NCI-H128 (cell line): Measurements from ENCODE around the gene LSP1.

Experiments used
- DNase-seq: peaks from one replicate; lab custom pipeline; 2025; ENCODE audit not compliant: unreplicated experiment; lab: John Stamatoyannopoulos, UW

Gene LSP1

DNA sequence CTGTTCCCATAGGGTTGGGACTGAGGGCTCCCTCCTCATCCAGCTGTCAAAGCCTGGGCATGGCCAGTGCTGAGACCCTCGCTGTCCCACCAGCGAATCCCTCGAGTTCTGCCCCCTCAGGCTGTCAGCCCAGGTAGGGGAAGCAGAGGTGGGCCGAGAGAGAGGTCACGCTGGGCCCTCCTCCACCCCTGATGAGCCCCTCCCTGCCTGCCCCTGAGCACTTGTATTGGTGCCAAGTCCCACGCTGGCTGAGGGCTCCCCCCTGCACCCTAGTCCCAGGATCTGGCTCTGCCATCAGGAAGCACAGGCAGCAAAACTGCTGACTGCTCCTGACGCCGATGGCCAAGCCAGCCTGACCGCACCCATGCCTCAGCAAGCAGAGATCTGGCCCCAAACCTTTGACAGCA, 35.5 kb downstream of the LSP1 start:
- DNase-seq = no peak

GRCh38 chr11:1888811-1889210, 35.9 kb downstream of the LSP1 start:
- no peak for DNase-seq

DNA sequence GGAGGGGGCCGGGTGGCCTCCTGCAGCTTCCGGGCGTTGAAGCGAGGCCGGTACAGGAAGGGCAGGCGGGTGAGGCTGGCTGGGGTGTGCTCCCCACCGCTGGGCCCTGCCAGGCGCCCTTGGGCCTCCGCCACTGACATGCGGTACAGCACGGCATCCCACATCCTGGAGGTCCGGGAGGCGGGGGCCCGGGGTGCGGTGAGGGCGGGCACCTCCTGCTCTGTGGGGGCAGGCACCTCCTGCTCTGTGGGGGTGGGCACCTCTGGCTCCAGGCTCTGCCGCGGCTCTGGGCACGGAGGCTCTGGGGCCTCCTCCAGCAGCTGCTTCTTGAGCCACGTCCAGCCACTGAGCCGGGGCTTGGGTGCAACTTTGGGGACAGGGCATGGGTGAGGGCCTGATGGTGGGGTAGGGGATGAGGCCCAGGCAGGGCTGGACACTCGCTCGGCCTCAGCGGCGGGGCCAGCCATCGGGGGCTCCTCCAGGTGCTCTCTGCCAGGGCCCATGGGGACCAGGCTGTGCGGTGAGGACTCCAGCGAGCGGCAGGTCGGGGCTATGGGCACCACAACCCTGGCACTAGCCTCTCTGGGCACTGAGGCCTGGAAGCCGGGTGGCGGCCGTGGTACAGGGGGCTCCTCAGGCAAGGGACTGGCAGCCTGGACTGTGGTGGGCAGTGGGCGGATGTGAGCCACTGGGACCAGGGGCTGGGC, 36.5 kb downstream of the LSP1 start:
- no peak for DNase-seq

DNA sequence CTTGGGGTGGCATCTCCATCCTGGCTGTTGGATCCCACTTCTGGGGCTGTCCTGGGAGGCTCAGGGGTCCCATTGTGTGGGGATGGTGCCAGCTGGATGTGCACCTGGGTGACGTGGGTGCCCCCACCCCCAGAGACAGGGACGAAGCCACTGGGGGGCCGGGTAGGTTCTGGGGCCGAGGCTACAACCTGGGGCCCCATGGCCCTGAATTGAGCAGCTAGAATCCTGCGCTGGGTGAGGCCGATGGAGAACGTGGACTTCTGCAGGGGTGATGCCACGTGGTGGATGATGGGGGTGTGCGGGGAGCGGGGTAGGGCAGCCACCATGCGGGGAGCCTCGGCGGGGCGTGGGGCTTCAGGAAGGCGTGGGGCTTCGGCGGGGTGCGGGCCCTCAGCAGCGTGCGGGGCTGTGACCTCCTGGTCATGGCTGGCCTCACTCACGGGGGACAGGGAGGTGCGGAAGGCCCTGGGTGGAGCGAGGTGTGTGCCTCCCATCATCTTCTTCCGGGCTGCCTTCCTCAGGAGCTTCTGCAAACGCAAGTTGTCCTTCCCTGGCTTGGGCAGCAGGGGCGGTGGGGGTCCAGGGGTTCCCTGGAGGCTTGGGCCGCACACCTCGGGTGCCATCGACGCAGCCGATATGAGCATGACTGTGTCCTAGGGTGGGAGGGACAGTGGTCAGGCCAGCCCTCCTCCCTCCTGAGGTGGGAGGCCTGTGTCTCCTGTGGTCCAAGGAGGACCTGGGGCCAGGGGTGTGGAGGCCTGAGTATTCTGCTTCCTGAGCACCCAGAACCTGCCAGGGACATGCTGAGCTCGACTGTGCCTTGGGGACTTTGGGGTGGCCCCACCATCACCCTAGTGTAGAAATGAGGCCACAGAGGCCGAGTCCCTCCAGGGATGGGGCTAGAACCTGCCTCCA, 37.3 kb downstream of the LSP1 start:
- no peak for DNase-seq

DNA sequence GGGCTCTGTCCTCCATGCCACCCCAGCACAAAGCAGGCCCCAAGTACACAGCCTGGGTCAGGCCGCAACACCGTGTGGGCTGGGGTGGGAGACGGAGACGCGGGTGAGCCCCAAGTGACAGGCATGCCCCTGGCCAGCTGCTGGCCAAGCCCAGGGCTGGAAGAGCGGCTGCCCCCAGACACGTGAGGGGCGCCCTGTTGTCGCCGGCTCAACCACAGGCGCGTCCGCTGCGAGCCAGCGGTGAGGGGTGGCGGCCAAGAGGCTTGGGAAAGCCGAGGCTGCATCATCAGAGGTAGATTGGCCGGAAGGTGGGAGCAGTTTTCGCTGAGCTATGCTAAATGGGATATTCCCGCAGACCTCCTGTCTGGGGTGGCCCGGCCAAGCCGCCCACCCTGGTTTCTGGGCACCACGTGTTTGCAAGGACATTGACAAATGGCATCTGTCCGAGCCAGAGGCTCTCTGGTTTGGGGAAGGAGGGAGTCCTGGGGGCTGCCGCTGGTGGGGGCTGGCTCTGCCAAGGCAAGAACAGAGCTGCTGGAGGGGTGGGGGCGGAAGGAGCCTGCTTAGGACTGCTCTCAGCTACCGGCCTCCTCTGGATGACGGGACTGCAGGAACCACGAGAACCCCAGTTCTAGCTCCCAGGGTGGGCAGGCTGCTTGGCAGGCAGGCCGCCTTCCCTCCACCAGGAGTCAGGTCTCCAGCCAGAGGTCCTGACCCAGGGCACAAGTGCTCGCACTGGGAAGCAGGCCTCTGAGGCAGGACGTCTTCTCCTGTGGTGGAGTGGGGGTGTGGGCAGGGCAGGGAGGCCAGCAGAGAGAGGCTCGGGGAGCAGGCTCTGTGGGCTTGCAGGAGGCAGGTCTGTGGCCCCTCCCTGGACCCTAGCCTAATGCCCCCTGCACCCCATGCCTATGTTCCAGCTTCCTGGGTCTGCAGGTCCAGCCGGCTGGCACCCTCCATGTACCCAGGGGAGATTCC, 38.3 kb downstream of the LSP1 start:
- DNase-seq = no peak

GRCh38 chr11:1891831-1892115, 38.9 kb downstream of the LSP1 start, which contains the start of gene PRR33:
TSS of gene PRR33 (minus strand) at chr11:1891895. CDS start at chr11:1890584, 1,311 bp downstream.
- DNase-seq = no peak

DNA sequence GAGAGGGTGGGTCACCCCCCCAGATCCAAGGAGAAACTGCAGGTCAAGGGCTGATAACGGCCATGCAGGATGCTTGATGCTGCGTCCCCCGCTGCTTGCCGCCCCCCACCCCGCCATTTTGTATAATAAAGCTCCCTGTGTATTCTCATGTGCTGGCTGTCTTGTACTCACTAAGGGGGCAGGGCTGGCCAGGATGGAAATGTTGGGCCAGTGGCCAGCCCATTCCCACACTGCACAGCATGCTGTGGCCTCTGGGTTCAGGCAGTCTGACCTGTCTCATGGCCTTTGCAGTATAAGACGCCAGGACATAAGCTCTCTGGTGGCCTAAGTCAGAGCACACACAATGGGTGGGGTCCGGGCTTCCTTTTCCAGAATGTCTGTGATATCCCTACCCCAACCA, 39.2 kb downstream of the LSP1 start:
- no peak for DNase-seq

DNA sequence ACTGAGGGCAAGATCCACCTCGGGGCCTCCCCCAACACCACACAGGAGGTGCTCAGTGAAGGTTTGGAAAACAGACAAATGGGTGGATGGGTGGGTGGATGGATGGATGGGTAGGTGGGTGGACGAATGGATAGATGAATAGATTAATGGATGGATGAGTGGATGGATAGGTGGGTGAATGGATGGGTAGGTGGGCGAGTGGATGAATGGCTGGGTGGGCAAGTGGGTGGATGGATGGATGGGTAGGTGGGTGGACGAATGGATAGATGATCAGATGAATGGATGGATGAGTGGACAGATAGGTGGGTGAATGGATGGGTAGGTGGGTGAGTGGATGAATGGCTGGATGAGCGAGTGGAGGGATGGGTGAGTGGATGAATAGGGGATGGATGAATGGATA, 39.7 kb downstream of the LSP1 start:
- DNase-seq = no peak

DNA sequence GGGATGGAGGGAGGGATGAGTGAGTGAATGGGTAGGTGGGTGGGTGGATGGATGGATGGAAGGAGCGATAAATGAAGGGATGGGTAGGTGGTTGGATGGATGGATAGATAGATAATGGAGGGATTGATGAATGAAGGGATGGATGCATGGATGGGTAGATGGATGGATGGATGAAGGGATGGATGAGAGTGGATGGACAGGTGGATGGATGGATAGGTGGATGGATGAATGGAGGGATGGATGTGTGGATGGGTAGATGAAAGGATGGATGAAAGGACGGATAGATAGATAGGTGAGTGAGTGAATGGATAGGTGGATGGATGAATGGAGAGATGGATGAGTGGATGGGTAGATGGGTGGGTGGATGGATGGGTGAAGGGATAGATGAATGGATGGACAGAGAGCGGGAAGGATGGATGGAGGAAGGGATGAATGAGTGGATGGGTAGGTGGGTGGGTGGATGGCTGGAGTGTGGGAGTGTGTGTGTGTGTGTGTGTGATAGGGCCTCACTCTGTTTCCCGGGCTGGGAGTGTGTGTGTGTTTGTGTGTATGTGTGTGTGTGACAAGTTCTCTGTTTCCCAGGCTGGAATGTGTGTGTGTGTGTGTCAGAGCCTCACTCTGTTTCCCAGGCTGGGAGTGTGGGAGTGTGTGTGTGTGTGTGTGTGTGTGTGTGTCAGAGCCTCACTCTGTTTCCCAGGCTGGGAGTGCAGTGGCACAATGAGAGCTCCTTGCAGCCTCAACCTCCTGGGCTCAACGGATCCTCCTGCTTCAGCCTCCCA, 40.9 kb downstream of the LSP1 start:
- no peak for DNase-seq

DNA sequence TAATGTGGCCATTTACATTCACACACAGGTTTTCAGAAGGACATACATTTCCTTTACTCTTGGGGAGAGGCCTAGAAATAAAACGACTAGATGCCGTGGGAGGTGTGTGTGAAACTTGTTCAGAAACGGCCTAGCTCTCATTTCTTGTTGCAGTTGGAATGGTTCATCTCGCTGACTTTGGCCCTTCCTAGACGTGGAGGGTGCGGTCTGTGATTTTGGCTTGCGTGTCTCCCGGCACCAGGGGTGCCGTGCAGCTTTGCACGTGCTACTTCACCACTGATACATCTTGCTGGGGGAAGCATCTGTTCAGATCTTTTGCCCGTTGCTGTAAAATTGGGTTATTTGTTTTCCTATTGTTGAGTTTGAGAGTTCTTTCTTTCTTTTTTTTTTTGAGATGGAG, 41.9 kb downstream of the LSP1 start:
- no peak for DNase-seq

- DNase-seq = no peak
These were observed 43.6 kb downstream of the LSP1 start for GRCh38 chr11:1896468-1896867.

- DNase-seq = no peak
These were observed 44.0 kb downstream of the LSP1 start for GRCh38 chr11:1896923-1897322.

DNA sequence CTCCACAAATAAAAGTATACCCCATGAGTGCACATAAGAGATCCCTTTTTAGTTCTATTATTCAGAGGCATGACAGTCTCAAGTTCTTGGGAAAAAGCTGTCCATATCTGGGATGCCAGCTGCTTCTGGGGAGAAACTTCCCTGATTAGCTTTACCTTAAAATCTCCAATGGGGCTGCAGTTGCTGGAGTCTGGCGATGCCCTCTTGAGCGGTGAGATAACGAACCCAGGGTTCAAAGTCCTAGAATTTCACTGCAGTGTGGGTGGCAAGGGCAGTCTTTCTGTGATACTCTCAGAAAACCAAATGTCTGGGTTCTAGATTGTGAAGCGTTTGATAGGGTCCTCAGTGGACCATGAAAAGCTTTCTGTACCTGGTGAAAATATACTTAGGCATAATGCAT, 46.2 kb downstream of the LSP1 start:
- DNase-seq = no peak

- DNase-seq = no peak
These were observed 46.8 kb downstream of the LSP1 start for GRCh38 chr11:1899686-1900085.

DNA sequence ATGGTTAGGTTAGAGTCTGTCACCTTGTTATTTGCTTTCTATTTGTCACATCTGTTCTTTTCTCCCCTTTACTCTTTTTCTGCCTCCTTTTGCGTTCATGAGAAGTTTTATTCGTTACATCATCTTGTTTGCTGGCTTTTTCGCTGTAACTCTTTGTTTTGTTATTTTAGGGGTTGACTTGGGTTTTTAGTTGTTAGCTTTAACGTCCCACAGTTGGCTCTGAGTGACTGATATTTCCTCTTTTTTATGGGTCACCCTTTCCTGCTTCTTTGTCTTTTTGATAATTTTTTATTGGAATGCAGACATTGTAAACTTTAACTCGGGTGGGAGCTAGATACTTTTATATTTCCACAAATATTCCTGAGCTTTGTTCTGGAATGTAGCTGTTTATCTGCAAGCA, 53.3 kb downstream of the LSP1 start:
- DNase-seq = no peak

- DNase-seq = no peak
These were observed 53.9 kb downstream of the LSP1 start for GRCh38 chr11:1906611-1907423.

DNA sequence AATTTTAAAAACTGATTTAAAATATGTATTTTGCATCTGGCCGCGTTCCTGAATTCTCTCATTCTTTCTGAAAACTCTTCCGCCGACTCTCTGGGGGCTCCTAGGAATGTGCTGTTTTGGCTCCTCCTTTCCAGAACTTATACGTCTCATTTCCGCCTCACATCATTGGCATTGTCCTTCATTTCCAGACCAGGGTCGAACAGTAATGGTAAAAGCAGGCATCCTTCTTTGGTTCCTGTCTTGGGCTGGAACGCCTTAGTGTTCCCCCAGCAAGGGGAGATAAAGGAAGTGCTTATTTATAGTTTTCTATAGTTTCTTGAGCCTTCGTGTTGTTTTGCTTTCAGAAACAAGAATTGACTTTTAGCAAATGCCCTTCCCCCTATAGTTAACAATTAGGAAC, 55.7 kb downstream of the LSP1 start:
- DNase-seq = no peak

DNA sequence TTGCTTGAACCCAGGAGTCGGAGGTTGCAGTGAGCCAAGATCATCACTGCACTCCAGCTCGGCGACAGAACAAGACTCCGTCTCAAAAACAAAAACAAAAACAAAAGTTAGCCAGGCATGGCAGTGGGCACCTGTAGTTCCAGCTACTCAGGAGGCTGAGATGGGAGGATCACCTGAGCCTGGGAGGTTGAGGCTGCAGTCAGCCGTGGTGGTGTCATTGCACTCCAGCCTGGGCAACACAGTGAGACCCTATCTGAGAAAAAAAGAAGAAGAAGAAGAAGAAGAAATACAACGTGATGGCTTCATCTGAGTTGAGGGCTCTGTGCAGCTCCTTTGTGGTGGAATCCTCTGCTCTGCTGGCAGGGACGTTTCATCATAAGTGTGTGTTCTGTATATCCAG, 56.6 kb downstream of the LSP1 start:
- DNase-seq = no peak

DNA sequence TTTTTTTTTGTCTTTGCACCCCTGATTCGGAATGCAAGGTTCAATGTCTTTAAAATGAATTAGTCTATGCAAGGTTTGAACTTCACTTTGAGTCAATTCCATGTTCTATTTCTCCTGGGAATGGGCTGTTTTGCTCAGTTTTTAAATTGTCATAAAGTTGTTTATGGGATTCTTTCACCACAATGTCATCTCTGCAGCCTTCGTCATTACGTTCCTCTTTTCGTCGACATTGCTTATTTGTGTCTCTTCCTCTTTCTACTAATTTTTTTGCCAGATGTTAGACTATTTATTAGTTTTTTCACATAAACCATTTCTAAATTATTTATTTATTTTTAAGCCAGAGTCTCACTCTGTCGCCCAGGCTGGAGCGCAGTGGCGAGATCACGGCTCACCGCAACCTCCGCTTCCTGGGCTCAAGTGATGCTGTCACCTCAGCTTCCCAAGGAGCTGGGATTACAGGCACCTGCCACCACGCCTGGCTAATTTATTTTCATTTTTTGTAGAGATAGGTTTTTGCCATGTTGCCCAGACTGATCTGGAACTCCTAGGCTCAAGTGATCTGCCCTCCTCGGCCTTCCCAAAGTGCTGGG, 59.5 kb downstream of the LSP1 start:
- no peak for DNase-seq
